ENCODE results near the gene CCDC3.
"Not testable (repeated sequence)": the region's sequence is repeated elsewhere in the genome, so short reads cannot be mapped to it uniquely, and the experiment has no call there.

The CCDC3 gene

GRCh38 chr10:13001041-13001886 is at the start of gene CCDC3:
TSS of gene CCDC3 (minus strand) at chr10:13001713. CDS start at chr10:13001570, 143 bp downstream.
- DNase-seq (ENCODE audit: low read depth), result no peak

DNA sequence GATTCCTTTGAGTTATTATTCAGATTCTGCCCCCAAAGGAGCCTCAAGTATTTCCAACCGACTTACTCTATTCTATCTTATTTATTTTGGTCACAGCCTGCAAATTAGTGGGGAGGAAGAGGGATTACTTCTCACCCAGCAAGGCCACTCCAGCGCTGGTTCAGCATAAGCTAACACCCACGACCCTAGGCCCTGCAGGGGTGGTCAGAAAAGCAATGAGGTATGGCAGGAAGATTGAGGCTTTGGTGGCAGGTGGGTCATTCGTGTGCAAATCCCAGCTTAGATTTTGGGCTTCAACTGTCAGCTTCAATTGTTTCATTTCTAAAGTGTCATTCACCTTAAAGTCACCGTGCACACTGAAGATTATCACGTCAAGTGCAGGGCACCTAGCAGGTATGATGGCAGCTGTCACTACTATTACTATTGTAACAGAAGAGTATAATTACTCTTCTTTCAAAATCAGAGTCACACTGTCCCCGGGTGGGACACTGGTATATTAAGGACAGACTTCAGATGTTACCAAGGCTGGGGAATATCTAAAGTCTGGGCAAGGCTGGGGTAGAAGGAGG is 49.7 kb upstream of the CCDC3 start:
- no peak for DNase-seq (ENCODE audit: low read depth)

DNA sequence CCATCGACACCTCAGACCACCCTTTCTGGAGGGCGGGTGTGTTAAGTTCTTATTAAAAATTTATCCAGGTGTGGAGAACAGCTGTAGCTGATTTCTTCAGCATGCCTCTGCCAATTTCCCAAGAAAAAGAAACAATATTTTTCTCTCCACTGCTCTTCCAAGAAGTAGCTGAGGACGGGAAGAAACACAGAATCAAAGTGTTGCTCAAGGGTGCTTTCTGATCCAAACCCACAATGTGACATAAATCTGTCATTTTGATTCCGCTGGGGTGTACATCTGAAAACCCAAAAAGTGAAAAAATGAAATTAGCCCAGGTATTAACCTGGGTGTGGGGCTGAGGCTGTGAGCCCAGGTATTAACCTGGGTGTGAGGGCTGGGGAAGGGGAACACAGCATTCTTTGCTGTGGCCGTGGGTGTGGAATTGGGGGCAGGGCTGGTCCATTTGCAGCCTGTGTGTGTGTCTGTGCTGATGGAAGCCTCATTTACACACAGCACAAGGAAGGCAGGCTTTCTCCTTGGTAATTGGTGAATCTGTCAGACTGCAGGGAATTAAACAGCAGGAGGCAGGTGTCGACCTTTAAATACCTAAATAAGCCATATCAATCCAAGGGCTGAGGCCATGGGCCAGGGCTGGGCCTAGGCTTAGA is 48.4 kb upstream of the CCDC3 start:
- no peak for DNase-seq (ENCODE audit: low read depth)

GRCh38 chr10:13048762-13049161 is 47.2 kb upstream of the CCDC3 start:
- no peak for DNase-seq (ENCODE audit: low read depth)

GRCh38 chr10:13047529-13048206 is 46.2 kb upstream of the CCDC3 start:
- no peak for DNase-seq (ENCODE audit: low read depth)

DNA sequence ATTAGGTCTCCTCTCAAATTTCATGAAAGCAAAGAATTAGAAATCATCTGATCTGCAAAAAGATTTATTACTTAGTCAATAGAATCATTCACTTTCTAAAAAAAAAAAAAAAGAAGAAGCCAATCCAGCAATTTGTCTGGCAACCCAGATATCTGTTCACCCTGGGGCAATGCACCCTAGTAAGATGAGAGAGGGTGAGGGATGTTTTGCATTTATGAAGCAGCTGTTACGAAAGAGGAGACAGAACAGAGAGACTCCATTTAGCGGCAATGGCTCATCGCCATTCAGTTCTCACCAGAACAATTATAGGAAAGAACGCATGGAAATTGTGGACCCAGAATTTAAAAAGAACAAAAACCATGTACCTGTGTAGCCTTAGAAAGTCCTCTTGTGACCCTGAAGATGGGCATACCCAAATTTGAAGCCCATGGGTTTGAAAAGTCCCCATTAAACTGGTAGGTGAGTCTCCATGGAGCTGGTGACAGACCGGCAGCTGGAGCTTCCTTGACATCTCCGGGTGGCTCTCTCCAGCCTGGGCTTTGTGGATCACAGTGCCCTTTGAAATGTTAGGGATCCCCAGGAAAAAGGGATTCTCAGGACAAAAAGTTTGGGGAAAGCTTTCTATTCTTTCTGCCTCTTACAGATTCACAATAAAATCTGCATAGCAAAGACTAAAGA is 45.5 kb upstream of the CCDC3 start:
- no peak for DNase-seq (ENCODE audit: low read depth)

- no peak for DNase-seq (ENCODE audit: low read depth)
Observed at GRCh38 chr10:13043520-13043919, 42.0 kb upstream of the CCDC3 start.

- no peak for DNase-seq (ENCODE audit: low read depth)
Observed at GRCh38 chr10:13039761-13040160, 38.2 kb upstream of the CCDC3 start.

- no peak for DNase-seq (ENCODE audit: low read depth)
Observed at GRCh38 chr10:13038391-13038790, 36.9 kb upstream of the CCDC3 start.

- no peak for DNase-seq (ENCODE audit: low read depth)
Observed at GRCh38 chr10:13037832-13038231, 36.3 kb upstream of the CCDC3 start.

DNA sequence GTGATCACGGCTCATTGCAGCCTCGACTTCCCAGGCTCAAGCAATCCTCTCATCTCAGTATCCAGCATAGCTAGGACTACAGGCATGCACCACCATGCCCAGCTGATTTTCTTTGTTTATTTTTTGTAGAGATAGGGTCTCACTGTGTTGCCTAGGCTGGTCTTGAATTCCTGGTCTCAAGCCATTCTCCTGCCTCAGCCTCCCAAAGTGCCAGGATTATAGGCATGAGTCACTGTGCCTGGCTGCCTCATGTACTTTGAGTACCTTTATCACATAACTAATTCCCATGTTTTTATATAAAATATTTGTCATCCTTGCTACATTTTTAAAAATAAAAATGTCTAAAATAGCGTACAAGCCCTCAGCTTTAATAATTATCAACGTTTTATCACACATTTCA is 35.3 kb upstream of the CCDC3 start:
- no peak for DNase-seq (ENCODE audit: low read depth)

- not testable (repeated sequence) for DNase-seq (ENCODE audit: low read depth)
Observed at GRCh38 chr10:13035731-13036130, 34.2 kb upstream of the CCDC3 start.

- DNase-seq (ENCODE audit: low read depth), result no peak
Observed at GRCh38 chr10:13026873-13027272, 25.4 kb upstream of the CCDC3 start.

- no peak for DNase-seq (ENCODE audit: low read depth)
Observed at GRCh38 chr10:13023754-13024153, 22.2 kb upstream of the CCDC3 start.

- DNase-seq (ENCODE audit: low read depth), result no peak
Observed at GRCh38 chr10:13019280-13019679, 17.8 kb upstream of the CCDC3 start.

- DNase-seq (ENCODE audit: low read depth), result no peak
Observed at GRCh38 chr10:13018171-13018570, 16.7 kb upstream of the CCDC3 start.

DNA sequence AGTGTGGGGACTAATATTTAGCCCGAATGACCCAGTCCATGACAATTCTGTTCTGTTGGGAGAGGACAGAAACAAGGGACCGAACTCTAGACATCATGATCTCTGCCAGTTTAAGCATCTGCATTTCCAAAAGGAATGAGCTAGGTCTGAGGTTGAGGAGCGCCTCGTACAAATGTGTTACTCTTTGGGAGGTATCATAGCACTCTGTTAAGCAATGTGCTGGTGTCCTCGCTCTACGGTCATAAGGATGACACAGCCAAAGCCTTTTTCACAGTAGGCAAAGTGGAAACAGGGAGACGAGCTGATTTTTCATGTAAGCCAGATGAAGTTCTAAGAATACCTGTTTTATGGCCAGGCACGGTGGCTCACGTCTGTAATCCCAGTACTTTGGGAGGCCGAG is 15.4 kb upstream of the CCDC3 start:
- DNase-seq (ENCODE audit: low read depth), result no peak

- DNase-seq (ENCODE audit: low read depth), result no peak
Observed at GRCh38 chr10:13016426-13016825, 14.9 kb upstream of the CCDC3 start.

- no peak for DNase-seq (ENCODE audit: low read depth)
Observed at GRCh38 chr10:13006037-13006436, 4.5 kb upstream of the CCDC3 start.

DNA sequence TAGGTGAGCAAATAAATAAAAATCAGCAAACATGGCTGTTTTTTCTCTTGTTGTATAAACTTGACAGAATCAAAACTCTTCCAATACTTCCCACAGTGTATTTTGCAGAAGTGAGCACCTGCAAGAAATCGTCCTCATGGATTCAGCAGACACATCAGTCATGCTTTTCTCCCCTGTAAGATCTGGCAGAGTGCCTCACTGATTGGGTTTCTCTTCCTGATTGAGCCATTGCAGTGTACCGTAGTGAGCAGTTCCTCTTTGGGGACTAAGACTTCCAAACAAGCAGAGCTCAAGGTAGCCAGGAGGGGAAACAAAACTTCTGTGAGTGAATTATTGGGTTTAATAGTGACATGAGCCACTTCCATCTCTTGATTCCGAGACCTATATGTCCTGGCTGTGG is 2.2 kb upstream of the CCDC3 start:
- DNase-seq (ENCODE audit: low read depth), result no peak

DNA sequence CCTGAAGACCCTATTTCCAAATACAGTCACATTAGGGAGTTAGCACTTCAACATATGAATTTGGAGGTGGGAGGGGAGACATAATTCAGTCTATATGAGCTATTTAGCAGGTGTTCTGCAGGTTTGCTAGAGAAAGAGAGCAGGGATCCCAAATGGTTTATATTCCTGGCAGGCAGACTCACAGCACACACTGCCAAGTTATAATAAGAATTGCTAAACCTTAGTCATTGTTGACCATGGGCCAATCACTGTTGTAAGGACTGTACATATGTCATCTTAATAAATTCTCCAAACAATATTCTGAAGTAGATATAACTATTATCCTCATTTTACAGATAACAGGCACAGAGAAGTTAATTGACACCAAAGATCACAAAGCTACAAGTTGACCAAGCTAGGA is 1.5 kb upstream of the CCDC3 start:
- DNase-seq (ENCODE audit: low read depth), result no peak

DNA sequence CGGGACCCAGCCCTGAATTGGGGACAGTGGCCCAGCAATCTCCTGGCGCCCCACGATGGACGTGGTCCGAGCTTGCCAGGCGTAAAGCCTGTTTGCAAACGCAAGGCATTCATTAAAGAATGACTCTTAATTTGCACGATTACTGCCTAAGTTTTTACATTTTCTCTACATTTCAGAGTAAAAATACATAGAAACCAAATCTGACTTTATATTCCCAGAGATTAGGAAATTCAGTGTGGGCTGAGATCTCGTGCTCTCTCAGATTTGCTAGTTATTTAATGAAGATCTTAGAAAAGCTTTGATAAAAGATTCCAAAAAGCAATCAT is 337 bp upstream of the CCDC3 start:
- DNase-seq (ENCODE audit: low read depth), result no peak
